Nephron (organoid): ENCODE measurements around the gene FOXP2.

ENCODE experiments used
- H3K27ac Mint-ChIP-seq, 3 experiments: 2 replicates each; pipeline ENCODE4 v1.8.0; 2020; ENCODE audit warnings: mixed read lengths in 3 of 3, mild to moderate bottlenecking in 2 of 3, moderate library complexity in 1 of 3
- H3K27me3 Mint-ChIP-seq: 2 replicates; pipeline ENCODE4 v1.8.0; 2021; ENCODE audit warnings: low read depth, mild to moderate bottlenecking, moderate library complexity, mixed read lengths
- H3K36me3 Mint-ChIP-seq: 2 replicates; pipeline ENCODE4 v1.8.0; 2020; ENCODE audit warnings: low read depth, mixed read lengths
- H3K4me1 Mint-ChIP-seq: 2 replicates; pipeline ENCODE4 v1.8.0; 2020; ENCODE audit warnings: mixed read lengths
- H3K4me3 Mint-ChIP-seq, 3 experiments: 2 replicates each; pipeline ENCODE4 v1.8.0; 2020; ENCODE audit warnings: mild to moderate bottlenecking in 3 of 3, mixed read lengths in 3 of 3, moderate library complexity in 2 of 3
- H3K9me3 Mint-ChIP-seq: 2 replicates; pipeline ENCODE4 v1.8.0; 2020; ENCODE audit warnings: mixed read lengths
- TF ChIP-seq, protein P1 (sequence below), 3 experiments: fragments of 200-600 bp; sonication (generic); IDR thresholded peaks; one replicate each; pipeline ENCODE4 v1.5.0; 2021; ENCODE audit warnings: antibody characterized with exemption in 3 of 3; ENCODE audit not compliant: unreplicated experiment in 3 of 3

The FOXP2 gene

DNA sequence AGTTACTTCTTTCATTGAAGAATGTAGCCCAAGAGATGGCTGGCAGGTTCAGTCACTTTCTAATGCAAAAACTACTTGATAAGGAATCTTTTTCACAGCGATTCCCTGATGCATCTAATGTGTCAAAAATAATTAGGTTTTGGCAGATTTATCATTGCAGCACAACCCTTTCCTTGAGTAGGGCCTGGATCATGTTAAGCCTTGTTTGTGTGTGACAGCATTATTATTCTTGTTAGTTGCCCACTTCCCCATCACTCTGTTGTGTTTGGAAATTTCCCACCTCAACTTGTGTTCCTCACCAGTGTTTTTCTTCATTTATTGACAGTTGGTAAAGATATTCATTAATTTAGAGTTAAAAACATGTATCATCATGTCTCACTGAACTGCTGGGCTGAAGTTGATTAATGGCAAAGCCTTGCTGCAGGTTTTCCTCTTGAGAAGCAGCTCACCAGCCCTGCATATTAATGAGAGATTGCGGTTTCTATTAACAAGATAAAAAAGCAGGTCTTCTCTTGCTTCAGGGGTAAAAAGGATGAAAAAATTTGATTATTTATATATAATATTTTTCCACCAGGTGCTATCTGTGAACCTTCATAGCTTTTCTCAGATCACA lies 273.9 kb downstream of the FOXP2 start:
- H3K4me1 Mint-ChIP-seq, result no peaks in the 10 kb centered on the region
- H3K27ac Mint-ChIP-seq, result no peak overlapping the region
- TF ChIP-seq, protein P1, sequence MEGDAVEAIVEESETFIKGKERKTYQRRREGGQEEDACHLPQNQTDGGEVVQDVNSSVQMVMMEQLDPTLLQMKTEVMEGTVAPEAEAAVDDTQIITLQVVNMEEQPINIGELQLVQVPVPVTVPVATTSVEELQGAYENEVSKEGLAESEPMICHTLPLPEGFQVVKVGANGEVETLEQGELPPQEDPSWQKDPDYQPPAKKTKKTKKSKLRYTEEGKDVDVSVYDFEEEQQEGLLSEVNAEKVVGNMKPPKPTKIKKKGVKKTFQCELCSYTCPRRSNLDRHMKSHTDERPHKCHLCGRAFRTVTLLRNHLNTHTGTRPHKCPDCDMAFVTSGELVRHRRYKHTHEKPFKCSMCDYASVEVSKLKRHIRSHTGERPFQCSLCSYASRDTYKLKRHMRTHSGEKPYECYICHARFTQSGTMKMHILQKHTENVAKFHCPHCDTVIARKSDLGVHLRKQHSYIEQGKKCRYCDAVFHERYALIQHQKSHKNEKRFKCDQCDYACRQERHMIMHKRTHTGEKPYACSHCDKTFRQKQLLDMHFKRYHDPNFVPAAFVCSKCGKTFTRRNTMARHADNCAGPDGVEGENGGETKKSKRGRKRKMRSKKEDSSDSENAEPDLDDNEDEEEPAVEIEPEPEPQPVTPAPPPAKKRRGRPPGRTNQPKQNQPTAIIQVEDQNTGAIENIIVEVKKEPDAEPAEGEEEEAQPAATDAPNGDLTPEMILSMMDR (IDR thresholded peaks at IDR 0.05; ENCODE audit: unreplicated experiment in 3 of 3), result no peak
- H3K4me3 Mint-ChIP-seq, result no peak overlapping the region
- no peaks in the 10 kb centered on the region for H3K9me3 Mint-ChIP-seq
- no peaks in the 10 kb centered on the region for H3K27me3 Mint-ChIP-seq
- H3K36me3 Mint-ChIP-seq, result peaks cover 10% of the 10 kb centered on the region

DNA sequence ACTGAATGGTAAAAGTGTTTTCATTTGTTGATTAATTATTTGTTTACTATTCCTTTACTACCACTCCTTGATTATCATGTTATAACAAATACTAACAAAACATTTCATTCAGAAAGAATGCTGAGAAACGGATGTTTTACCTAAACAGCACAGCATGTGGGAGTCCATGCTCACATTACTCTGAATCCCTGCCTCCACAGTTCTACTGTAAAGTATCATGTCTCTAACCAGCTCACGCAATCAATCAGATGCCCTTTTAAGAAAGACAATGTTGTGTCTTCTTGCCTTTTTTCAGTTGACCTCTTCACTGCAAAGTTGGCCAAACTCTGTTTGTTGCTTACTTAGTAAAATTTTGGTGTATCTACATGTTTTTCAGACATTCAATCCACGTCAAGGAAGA lies 274.8 kb downstream of the FOXP2 start:
- Mint-ChIP-seq H3K9me3 (no peaks in the 10 kb centered on the region), H3K36me3 (peaks cover 10% of the 10 kb centered on the region)

DNA sequence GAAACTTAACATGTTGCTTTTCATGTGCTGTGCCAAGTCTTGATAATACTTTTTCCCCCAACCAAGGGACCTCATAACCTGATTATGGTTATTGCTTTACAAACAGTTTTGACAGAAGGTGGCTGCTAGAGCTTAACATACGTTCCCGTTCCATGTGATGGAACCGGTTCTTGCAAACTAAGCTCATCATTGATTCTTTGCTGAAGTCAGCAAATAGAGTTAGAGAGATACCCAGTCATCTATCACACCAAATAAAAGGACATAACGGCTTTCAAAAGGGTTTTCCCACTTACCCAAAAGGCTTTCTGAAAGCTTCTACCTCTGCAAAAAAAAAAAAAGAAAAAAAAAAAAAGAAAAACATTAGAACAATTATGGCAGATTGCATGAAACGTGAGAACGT lies 277.0 kb downstream of the FOXP2 start:
- peaks cover 10% of the 10 kb centered on the region for H3K36me3 Mint-ChIP-seq
- H3K27ac Mint-ChIP-seq, result no peak overlapping the region
- no peaks in the 10 kb centered on the region for H3K9me3 Mint-ChIP-seq
- H3K4me1 Mint-ChIP-seq, result no peaks in the 10 kb centered on the region
- H3K4me3 Mint-ChIP-seq, result no peak overlapping the region
- H3K27me3 Mint-ChIP-seq, result no peaks in the 10 kb centered on the region
- TF ChIP-seq, protein P1 (IDR thresholded peaks at IDR 0.05; ENCODE audit: unreplicated experiment in 3 of 3), result no peak

More for the DNA sequence above, 274.8 kb downstream of the FOXP2 start:
- H3K27ac Mint-ChIP-seq, result no peak overlapping the region
- no peaks in the 10 kb centered on the region for H3K27me3 Mint-ChIP-seq
- H3K4me3 Mint-ChIP-seq, result no peak overlapping the region
- H3K4me1 Mint-ChIP-seq, result no peaks in the 10 kb centered on the region
- TF ChIP-seq, protein P1 (IDR thresholded peaks at IDR 0.05; ENCODE audit: unreplicated experiment in 3 of 3), result no peak

DNA sequence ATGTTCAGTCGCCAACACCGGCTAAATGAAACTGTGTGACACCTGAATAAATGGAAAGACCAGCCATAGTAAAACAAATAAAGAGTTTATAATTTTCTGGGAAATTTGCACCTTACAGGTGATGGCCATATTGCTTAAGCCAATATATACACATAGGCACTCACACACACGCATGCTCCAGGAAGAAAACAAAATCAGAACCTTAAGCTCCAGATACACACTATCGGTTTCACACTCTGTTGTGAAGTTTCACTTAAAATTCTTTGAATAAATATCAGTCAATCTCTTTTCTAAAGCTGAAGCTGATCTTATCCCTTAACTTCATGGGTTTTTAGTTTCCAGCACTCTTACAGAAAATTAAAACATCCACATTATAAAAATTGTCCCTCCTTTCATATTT lies 280.6 kb downstream of the FOXP2 start:
- no peak overlapping the region for H3K27ac Mint-ChIP-seq
- H3K9me3 Mint-ChIP-seq, result no peaks in the 10 kb centered on the region
- H3K4me3 Mint-ChIP-seq, result no peak overlapping the region
- no peaks in the 10 kb centered on the region for H3K27me3 Mint-ChIP-seq
- H3K4me1 Mint-ChIP-seq, result no peaks in the 10 kb centered on the region
- TF ChIP-seq, protein P1 (IDR thresholded peaks at IDR 0.05; ENCODE audit: unreplicated experiment in 3 of 3), result no peak
- peaks cover 6% of the 10 kb centered on the region for H3K36me3 Mint-ChIP-seq

DNA sequence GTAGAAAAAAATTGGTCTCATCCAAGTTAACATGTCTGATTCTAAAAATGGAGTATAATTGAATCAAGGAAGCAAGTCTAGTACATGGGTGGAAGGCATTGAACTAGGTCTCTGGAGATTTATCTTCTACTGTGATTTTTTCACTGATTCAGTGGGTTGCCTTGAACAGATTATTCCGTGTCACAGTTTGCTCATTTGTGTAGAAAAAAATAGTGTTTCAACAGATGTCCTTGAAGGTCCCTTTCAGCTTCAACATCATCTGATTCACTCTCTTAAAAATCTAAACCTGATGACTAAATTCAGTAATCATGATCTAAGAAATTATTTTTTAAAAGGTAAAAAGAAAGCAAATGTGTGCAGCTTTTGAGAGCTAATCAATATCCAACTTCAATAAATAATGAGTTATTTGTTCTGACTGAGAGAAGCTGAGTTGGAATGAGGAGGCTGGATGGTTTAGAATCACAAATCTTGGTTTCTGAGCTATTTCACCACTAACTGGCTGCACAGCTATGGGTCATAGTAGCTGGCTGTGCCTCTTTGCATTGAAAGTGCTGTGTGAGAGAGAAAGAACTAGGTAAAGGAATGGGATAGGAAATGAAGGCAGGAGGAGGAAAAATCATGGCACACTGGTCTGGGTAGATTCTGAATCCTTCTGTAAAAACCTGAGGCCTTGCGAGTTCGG lies 285.8 kb downstream of the FOXP2 start:
- no peaks in the 10 kb centered on the region for H3K27me3 Mint-ChIP-seq
- no peaks in the 10 kb centered on the region for H3K36me3 Mint-ChIP-seq
- H3K27ac Mint-ChIP-seq, result no peak overlapping the region
- no peaks in the 10 kb centered on the region for H3K9me3 Mint-ChIP-seq
- H3K4me3 Mint-ChIP-seq, result no peak overlapping the region
- no peaks in the 10 kb centered on the region for H3K4me1 Mint-ChIP-seq
- TF ChIP-seq, protein P1 (IDR thresholded peaks at IDR 0.05; ENCODE audit: unreplicated experiment in 3 of 3), result no peak

DNA sequence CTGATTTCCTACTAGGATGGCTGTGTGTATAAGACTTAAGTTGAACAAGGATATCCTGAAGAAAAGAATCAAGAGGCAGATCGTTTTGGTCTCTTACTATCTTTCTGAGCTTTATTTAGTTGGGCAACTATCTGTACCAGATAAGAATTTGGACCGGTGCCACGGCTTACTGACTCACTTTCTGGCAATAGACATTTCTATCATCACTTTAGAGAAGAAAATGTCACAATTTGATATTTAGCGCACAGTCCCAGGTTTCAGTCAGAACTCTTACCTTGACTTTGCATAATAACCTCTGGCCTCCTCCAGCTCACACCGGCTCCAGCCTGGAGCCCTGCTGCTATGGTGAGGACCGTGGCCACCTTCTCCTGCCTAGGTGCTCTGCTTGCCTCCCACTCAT lies 289.1 kb downstream of the FOXP2 start:
- Mint-ChIP-seq H3K9me3 (no peaks in the 10 kb centered on the region), H3K36me3 (no peaks in the 10 kb centered on the region), H3K4me3 (no peak overlapping the region), H3K27ac (no peak overlapping the region), H3K27me3 (peaks cover 11% of the 10 kb centered on the region), H3K4me1 (no peaks in the 10 kb centered on the region)
- TF ChIP-seq, protein P1 (IDR thresholded peaks at IDR 0.05; ENCODE audit: unreplicated experiment in 3 of 3), result no peak
